SK-N-SH (cell line): ENCODE measurements around the gene HSPA4L. TPM values are rescaled to one million over a fixed set of nuclear protein-coding genes. Genes with fewer than 3 reads are reported as not detected.

Experiments
- CTCF ChIA-PET: fragments of 300-600, 350-600 bp; formaldehyde crosslinking; extraction: SDS; loops from one replicate; lab custom pipeline; 2021; lab: Yijun Ruan, JAX
- POLR2A ChIA-PET: fragments of 350-600 bp; sonication (Branson Sonifier 250); formaldehyde crosslinking; extraction: SDS; loops from one replicate; lab custom pipeline; 2020; ENCODE audit warnings: antibody characterized with exemption, inconsistent platforms; lab: Yijun Ruan, JAX
- DNase-seq: peaks from one replicate; pipeline ENCODE4 v3.0.0; 2012
- H2AFZ ChIP-seq: fragments of 200-600 bp; sonication (generic); 2 replicates; pipeline ENCODE4 v1.8.1; 2016; ENCODE audit warnings: antibody characterized with exemption, mild to moderate bottlenecking, low read depth
- H3F3A ChIP-seq: fragments of 200-600 bp; sonication (generic); replicated peaks from 2 replicates; pipeline ENCODE3; 2016; ENCODE audit warnings: antibody characterized with exemption, mild to moderate bottlenecking; ENCODE audit not compliant: insufficient read depth
- H3K27ac ChIP-seq, 2 experiments: fragments of 200-500 bp in 1 of 2; fragments of 200-600 bp in 1 of 2; sonication (Bioruptor generic) in 1 of 2; sonication (generic), shearing (Covaris generic) in 1 of 2; 2 replicates each; pipeline versions ENCODE4 v1.5.1 to v1.6.1; 2014 to 2016; ENCODE audit warnings: low read depth in 2 of 2, inconsistent platforms in 1 of 2, low read length in 1 of 2, mild to moderate bottlenecking in 1 of 2, mixed read lengths in 1 of 2
- H3K27me3 ChIP-seq: fragments of 200-600 bp; sonication (generic), shearing (Covaris generic); 2 replicates; pipeline ENCODE4 v1.6.1; 2016; ENCODE audit warnings: mixed run types; ENCODE audit not compliant: insufficient read depth
- H3K36me3 ChIP-seq, 2 experiments: fragments of 200-500 bp in 1 of 2; fragments of 200-600 bp in 1 of 2; sonication (Bioruptor generic) in 1 of 2; sonication (generic) in 1 of 2; replicated peaks in 1 of 2; 2 replicates each; pipeline versions ENCODE3 to v1.5.1; 2014 to 2016; ENCODE audit warnings: low read length in 1 of 2, mild to moderate bottlenecking in 1 of 2; ENCODE audit not compliant: insufficient read depth in 2 of 2, control insufficient read depth in 1 of 2
- H3K4me1 ChIP-seq, 2 experiments: fragments of 200-500 bp in 1 of 2; fragments of 200-600 bp in 1 of 2; sonication (Bioruptor generic) in 1 of 2; sonication (generic), shearing (Covaris generic) in 1 of 2; 2 replicates each; pipeline versions ENCODE4 v1.5.1 to v1.6.1; 2014 to 2016; ENCODE audit warnings: low read depth in 1 of 2, low read length in 1 of 2, mixed run types in 1 of 2; ENCODE audit not compliant: insufficient read depth in 2 of 2, control insufficient read depth in 1 of 2
- H3K4me2 ChIP-seq: fragments of 200-600 bp; sonication (generic), shearing (Covaris generic); 2 replicates; pipeline ENCODE4 v1.6.1; 2017; ENCODE audit warnings: mixed run types
- H3K4me3 ChIP-seq, 2 experiments: fragments of 200-500 bp in 1 of 2; fragments of 200-600 bp in 1 of 2; sonication (Bioruptor generic) in 1 of 2; sonication (generic), shearing (Covaris generic) in 1 of 2; 2 replicates each; pipeline versions ENCODE4 v1.5.1 to v1.8.1; 2014 to 2016; ENCODE audit warnings: low read depth in 2 of 2, inconsistent platforms in 1 of 2, low read length in 1 of 2, mild to moderate bottlenecking in 1 of 2, mixed read lengths in 1 of 2, moderate library complexity in 1 of 2
- H3K79me2 ChIP-seq: fragments of 200-600 bp; sonication (generic); 2 replicates; pipeline ENCODE4 v1.8.1; 2017; ENCODE audit warnings: mild to moderate bottlenecking; ENCODE audit not compliant: insufficient read depth
- H3K9ac ChIP-seq: fragments of 200-600 bp; sonication (generic); 2 replicates; pipeline ENCODE4 v1.6.1; 2017; ENCODE audit warnings: mixed run types
- H3K9me2 ChIP-seq: fragments of 200-600 bp; sonication (generic); 2 replicates; pipeline ENCODE4 v1.6.1; 2017; ENCODE audit warnings: mixed run types
- H3K9me3 ChIP-seq: fragments of 200-600 bp; sonication (generic); 2 replicates; pipeline ENCODE4 v1.6.1; 2017; ENCODE audit warnings: mixed run types, mild to moderate bottlenecking, moderate library complexity
- H4K20me1 ChIP-seq: fragments of 200-600 bp; sonication (generic); 2 replicates; pipeline ENCODE4 v1.6.1; 2017; ENCODE audit warnings: mild to moderate bottlenecking, mixed run types; ENCODE audit not compliant: insufficient read depth
- CHD2 ChIP-seq: fragments of 150-350 bp; IDR thresholded peaks from 2 replicates; pipeline ENCODE4 v1.6.1; 2018; ENCODE audit warnings: low read length; ENCODE audit not compliant: partially characterized antibody
- ELF1 ChIP-seq: IDR thresholded peaks from 2 replicates; pipeline ENCODE4 v1.4.0; 2012
- EZH2phosphoT487 ChIP-seq: fragments of 200-600 bp; sonication (generic); IDR thresholded peaks from 2 replicates; pipeline ENCODE4 v1.6.1; 2017; ENCODE audit warnings: low read depth, mixed run types, mild to moderate bottlenecking, antibody characterized with exemption, moderate library complexity, borderline replicate concordance
- FOSL2 ChIP-seq: IDR thresholded peaks from 2 replicates; pipeline ENCODE4 v1.4.0; 2012; ENCODE audit warnings: low read depth, mild to moderate bottlenecking, moderate library complexity, borderline replicate concordance
- FOXJ3 ChIP-seq: sonication (generic); formaldehyde crosslinking; IDR thresholded peaks from 2 replicates; pipeline ENCODE4 v1.5.1; 2020; ENCODE audit warnings: mild to moderate bottlenecking, missing genetic modification reagents
- GATA2 ChIP-seq: sonication (generic); formaldehyde crosslinking; IDR thresholded peaks from 2 replicates; pipeline ENCODE4 v1.5.0; 2020; ENCODE audit warnings: mild to moderate bottlenecking, missing genetic modification reagents
- JUND ChIP-seq: IDR thresholded peaks from 2 replicates; pipeline ENCODE4 v1.4.0; 2012
- MXI1 ChIP-seq: IDR thresholded peaks from 2 replicates; pipeline ENCODE4 v1.6.1; 2012; ENCODE audit warnings: mild to moderate bottlenecking, low read depth, low read length, improper control_type of control experiment
- POLR2AphosphoS5 ChIP-seq: IDR thresholded peaks from 2 replicates; pipeline ENCODE4 v1.6.1; 2012; ENCODE audit warnings: low read depth, low read length
- RAD21 ChIP-seq: IDR thresholded peaks from 2 replicates; pipeline ENCODE4 v1.6.1; 2012; ENCODE audit warnings: mild to moderate bottlenecking, low read length
- SIN3A ChIP-seq: IDR thresholded peaks from 2 replicates; pipeline ENCODE4 v1.6.1; 2012; ENCODE audit warnings: low read depth, mild to moderate bottlenecking, low read length, moderate library complexity, borderline replicate concordance
- TAF1 ChIP-seq: IDR thresholded peaks from 2 replicates; pipeline ENCODE4 v1.6.1; 2012; ENCODE audit warnings: low read depth, mild to moderate bottlenecking, low read length, moderate library complexity, borderline replicate concordance
- TEAD4 ChIP-seq: IDR thresholded peaks from 2 replicates; pipeline ENCODE4 v1.4.0; 2012; ENCODE audit warnings: mild to moderate bottlenecking, borderline replicate concordance; ENCODE audit not compliant: insufficient read depth
- YY1 ChIP-seq: IDR thresholded peaks from 2 replicates; pipeline ENCODE4 v1.4.0; 2012; ENCODE audit warnings: low read depth, mild to moderate bottlenecking
- WGBS: methylation state at CpG from one replicate; pipeline ENCODE4 v1.1.6; 2017; ENCODE audit warnings: low lambda C conversion rate; 5-methylcytosine and 5-hydroxymethylcytosine counted together
- polyA plus RNA-seq, 3 experiments: library from polyadenylated mRNA; depleted of rRNA; stranded (reverse); fragments of >200 nt; gene quantifications; 2 replicates each; pipeline ENCODE4 v1.2.3, GENCODE V29; 2012
- TF ChIP-seq, protein P1 (sequence below): IDR thresholded peaks from 2 replicates; pipeline ENCODE4 v1.4.0; 2012; ENCODE audit warnings: low read depth, borderline replicate concordance
- TF ChIP-seq, protein P2 (sequence below): IDR thresholded peaks from 2 replicates; pipeline ENCODE4 v1.6.1; 2012; ENCODE audit warnings: mild to moderate bottlenecking, low read depth, low read length, moderate library complexity
- TF ChIP-seq, protein P3 (sequence below): fragments of 150-350 bp; IDR thresholded peaks from 2 replicates; pipeline ENCODE4 v1.6.1; 2016; ENCODE audit warnings: mild to moderate bottlenecking, low read depth, low read length

The HSPA4L gene
- polyA plus RNA-seq, 1 of the 3 experiments (the other 2 are of a cell fraction), result 1.6 TPM

DNA sequence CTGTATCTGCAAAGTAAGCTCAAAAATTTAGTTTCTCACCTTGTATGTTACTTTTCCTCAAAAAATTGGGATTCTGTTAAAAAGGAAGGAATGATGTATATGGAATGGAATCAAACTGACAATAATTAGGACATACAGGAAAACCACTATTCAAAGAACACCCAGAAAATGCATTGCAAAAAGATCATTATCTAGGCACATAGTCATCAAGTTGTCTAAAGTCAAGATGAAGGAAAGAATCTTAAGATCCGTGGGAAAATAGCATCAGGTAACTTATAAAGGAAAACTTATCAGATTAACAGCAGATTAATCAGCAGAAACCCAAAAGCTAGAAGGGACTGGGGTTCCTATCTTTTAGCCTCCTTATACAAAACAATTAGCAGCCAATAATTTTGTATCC, 75.5 kb downstream of the HSPA4L start:
- Histone ChIP-seq H3F3A (no peaks in the 10 kb centered on the region), H4K20me1 (no peaks in the 10 kb centered on the region), H3K36me3 (no peaks in the 10 kb centered on the region), H3K4me3 (no peak overlapping the region), H3K79me2 (no peaks in the 10 kb centered on the region), H3K9me2 (no peaks in the 10 kb centered on the region), H3K9ac (no peak overlapping the region), H3K4me1 (peaks cover 6 to 10% of the 10 kb centered on the region in 2 experiments; a peak in 3 of 4 replicates), H2AFZ (no peak overlapping the region), H3K27ac (no peak overlapping the region), H3K27me3 (no peaks in the 10 kb centered on the region), H3K4me2 (no peak overlapping the region), H3K9me3 (peaks cover 5% of the 10 kb centered on the region; the same call in 1 of the 2 replicates)
- DNase-seq, result no peak
- TF ChIP-seq, protein P1, sequence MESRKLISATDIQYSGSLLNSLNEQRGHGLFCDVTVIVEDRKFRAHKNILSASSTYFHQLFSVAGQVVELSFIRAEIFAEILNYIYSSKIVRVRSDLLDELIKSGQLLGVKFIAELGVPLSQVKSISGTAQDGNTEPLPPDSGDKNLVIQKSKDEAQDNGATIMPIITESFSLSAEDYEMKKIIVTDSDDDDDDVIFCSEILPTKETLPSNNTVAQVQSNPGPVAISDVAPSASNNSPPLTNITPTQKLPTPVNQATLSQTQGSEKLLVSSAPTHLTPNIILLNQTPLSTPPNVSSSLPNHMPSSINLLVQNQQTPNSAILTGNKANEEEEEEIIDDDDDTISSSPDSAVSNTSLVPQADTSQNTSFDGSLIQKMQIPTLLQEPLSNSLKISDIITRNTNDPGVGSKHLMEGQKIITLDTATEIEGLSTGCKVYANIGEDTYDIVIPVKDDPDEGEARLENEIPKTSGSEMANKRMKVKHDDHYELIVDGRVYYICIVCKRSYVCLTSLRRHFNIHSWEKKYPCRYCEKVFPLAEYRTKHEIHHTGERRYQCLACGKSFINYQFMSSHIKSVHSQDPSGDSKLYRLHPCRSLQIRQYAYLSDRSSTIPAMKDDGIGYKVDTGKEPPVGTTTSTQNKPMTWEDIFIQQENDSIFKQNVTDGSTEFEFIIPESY, result no peak
- no peak for TF ChIP-seq POLR2AphosphoS5
- no peak for TF ChIP-seq FOXJ3
- TF ChIP-seq YY1, result no peak
- TF ChIP-seq MXI1, result no peak
- no peak for TF ChIP-seq TAF1
- TF ChIP-seq CHD2, result no peak
- TF ChIP-seq ELF1, result no peak
- TF ChIP-seq, protein P2, sequence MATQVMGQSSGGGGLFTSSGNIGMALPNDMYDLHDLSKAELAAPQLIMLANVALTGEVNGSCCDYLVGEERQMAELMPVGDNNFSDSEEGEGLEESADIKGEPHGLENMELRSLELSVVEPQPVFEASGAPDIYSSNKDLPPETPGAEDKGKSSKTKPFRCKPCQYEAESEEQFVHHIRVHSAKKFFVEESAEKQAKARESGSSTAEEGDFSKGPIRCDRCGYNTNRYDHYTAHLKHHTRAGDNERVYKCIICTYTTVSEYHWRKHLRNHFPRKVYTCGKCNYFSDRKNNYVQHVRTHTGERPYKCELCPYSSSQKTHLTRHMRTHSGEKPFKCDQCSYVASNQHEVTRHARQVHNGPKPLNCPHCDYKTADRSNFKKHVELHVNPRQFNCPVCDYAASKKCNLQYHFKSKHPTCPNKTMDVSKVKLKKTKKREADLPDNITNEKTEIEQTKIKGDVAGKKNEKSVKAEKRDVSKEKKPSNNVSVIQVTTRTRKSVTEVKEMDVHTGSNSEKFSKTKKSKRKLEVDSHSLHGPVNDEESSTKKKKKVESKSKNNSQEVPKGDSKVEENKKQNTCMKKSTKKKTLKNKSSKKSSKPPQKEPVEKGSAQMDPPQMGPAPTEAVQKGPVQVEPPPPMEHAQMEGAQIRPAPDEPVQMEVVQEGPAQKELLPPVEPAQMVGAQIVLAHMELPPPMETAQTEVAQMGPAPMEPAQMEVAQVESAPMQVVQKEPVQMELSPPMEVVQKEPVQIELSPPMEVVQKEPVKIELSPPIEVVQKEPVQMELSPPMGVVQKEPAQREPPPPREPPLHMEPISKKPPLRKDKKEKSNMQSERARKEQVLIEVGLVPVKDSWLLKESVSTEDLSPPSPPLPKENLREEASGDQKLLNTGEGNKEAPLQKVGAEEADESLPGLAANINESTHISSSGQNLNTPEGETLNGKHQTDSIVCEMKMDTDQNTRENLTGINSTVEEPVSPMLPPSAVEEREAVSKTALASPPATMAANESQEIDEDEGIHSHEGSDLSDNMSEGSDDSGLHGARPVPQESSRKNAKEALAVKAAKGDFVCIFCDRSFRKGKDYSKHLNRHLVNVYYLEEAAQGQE, result no peak
- no peak for TF ChIP-seq TEAD4
- TF ChIP-seq, protein P3, sequence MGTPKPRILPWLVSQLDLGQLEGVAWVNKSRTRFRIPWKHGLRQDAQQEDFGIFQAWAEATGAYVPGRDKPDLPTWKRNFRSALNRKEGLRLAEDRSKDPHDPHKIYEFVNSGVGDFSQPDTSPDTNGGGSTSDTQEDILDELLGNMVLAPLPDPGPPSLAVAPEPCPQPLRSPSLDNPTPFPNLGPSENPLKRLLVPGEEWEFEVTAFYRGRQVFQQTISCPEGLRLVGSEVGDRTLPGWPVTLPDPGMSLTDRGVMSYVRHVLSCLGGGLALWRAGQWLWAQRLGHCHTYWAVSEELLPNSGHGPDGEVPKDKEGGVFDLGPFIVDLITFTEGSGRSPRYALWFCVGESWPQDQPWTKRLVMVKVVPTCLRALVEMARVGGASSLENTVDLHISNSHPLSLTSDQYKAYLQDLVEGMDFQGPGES, result no peak
- no peak for TF ChIP-seq SIN3A
- no peak for TF ChIP-seq GATA2 (CRISPR knock-in tag)
- no peak for TF ChIP-seq RAD21
- TF ChIP-seq EZH2phosphoT487, result no peak
- TF ChIP-seq FOSL2, result no peak
- no peak for TF ChIP-seq JUND
- ChIA-PET POLR2A (no interaction called here), CTCF (interaction anchor here (1.2 kb wide), 1 partner anchor 19 kb away, joined by 3 read pairs; no protein-coding TSS in a partner anchor)
- 84% methylated on average over 1 of the region's 1 CpG for WGBS
